H1 (cell line): ENCODE measurements around the gene ZC3H7B. TPM values are rescaled to one million over a fixed set of nuclear protein-coding genes. Genes with fewer than 3 reads are reported as not detected.

Experiments used
- CTCF ChIA-PET: fragments of 300-600 bp; sonication (Branson Sonifier 250); formaldehyde crosslinking; loops from one replicate; lab custom pipeline; 2021; ENCODE audit not compliant: partially characterized antibody; lab: Charles Lee
- POLR2A ChIA-PET: fragments of 300-600 bp; sonication (Branson Sonifier 250); formaldehyde crosslinking; loops from one replicate; lab custom pipeline; 2021; ENCODE audit warnings: inconsistent platforms; ENCODE audit not compliant: partially characterized antibody; lab: Charles Lee
- DNase-seq, 2 experiments: peaks; one replicate each; pipeline versions ENCODE4 v3.0.0 to v3.0.0-alpha.2; 2010 to 2022; ENCODE audit warnings: low spot score in 2 of 2, low read depth in 1 of 2, mixed read lengths in 1 of 2
- FAIRE-seq: peaks from 2 replicates; lab custom pipeline; 2011; peaks lifted over from hg19 to GRCh38; lab: Jason Lieb, UNC
- H2AFZ ChIP-seq: 2 replicates; pipeline ENCODE4 v1.8.1; 2012; ENCODE audit warnings: low read length, inconsistent platforms
- H2AK5ac ChIP-seq: 2 replicates; pipeline ENCODE4 v1.6.1; 2013; ENCODE audit warnings: low read depth, low read length
- H2BK120ac ChIP-seq: replicated peaks from 2 replicates; pipeline ENCODE3; 2013; ENCODE audit warnings: low read depth, low read length, inconsistent platforms
- H2BK12ac ChIP-seq: 2 replicates; pipeline ENCODE4 v1.6.1; 2013; ENCODE audit warnings: low read depth, low read length
- H2BK15ac ChIP-seq: 2 replicates; pipeline ENCODE4 v1.6.1; 2013; ENCODE audit warnings: low read length
- H2BK20ac ChIP-seq: 2 replicates; pipeline ENCODE4 v1.6.1; 2013; ENCODE audit warnings: low read length
- H2BK5ac ChIP-seq: 2 replicates; pipeline ENCODE4 v1.6.1; 2013; ENCODE audit warnings: low read depth, low read length
- H3K14ac ChIP-seq: 2 replicates; pipeline ENCODE4 v1.6.1; 2013; ENCODE audit warnings: inconsistent platforms; ENCODE audit not compliant: insufficient read length
- H3K18ac ChIP-seq: 2 replicates; pipeline ENCODE4 v1.6.1; 2013; ENCODE audit warnings: low read length; ENCODE audit errors: extremely low read depth
- H3K23ac ChIP-seq: 2 replicates; pipeline ENCODE4 v1.6.1; 2013; ENCODE audit warnings: inconsistent platforms; ENCODE audit not compliant: insufficient read length
- H3K23me2 ChIP-seq: 2 replicates; pipeline ENCODE4 v1.6.1; 2013; ENCODE audit warnings: low read depth, low read length
- H3K27ac ChIP-seq: 2 replicates; pipeline ENCODE4 v1.6.1; 2011; ENCODE audit warnings: low read depth, low read length, inconsistent platforms
- H3K27me3 ChIP-seq, 4 experiments: replicated peaks in 1 of 4; 1 replicate in 1 of 4; 2 replicates in 3 of 4; pipeline versions ENCODE4 v1.6.1 to v1.8.1; 2011 to 2013; ENCODE audit warnings: low read length in 3 of 4, mild to moderate bottlenecking in 3 of 4, inconsistent platforms in 2 of 4, mixed read lengths in 2 of 4, moderate library complexity in 1 of 4; ENCODE audit not compliant: control insufficient read depth in 3 of 4, insufficient read depth in 3 of 4; ENCODE audit errors: extremely low read depth in 1 of 4
- H3K36me3 ChIP-seq, 4 experiments: 2 replicates each; pipeline versions ENCODE4 v1.6.1 to v1.8.1; 2011 to 2013; ENCODE audit warnings: mild to moderate bottlenecking in 4 of 4, low read length in 3 of 4, moderate library complexity in 2 of 4, control low read depth in 1 of 4, inconsistent platforms in 1 of 4; ENCODE audit not compliant: insufficient read depth in 4 of 4, control insufficient read depth in 2 of 4
- H3K4ac ChIP-seq: replicated peaks from 2 replicates; pipeline ENCODE3; 2013; ENCODE audit warnings: low read length, low read depth, mixed read lengths, inconsistent platforms; ENCODE audit not compliant: insufficient read length
- H3K4me1 ChIP-seq, 4 experiments: replicated peaks in 1 of 4; 1 replicate in 1 of 4; 2 replicates in 3 of 4; pipeline versions ENCODE4 v1.6.1 to v1.8.1; 2011 to 2013; ENCODE audit warnings: low read length in 3 of 4, inconsistent platforms in 2 of 4, mixed read lengths in 1 of 4; ENCODE audit not compliant: insufficient read depth in 4 of 4, control insufficient read depth in 3 of 4
- H3K4me2 ChIP-seq, 2 experiments: 2 replicates each; pipeline versions ENCODE4 v1.6.1 to v1.8.1; 2011 to 2013; ENCODE audit warnings: low read depth in 2 of 2, low read length in 2 of 2, control low read depth in 1 of 2, inconsistent platforms in 1 of 2, mild to moderate bottlenecking in 1 of 2; ENCODE audit not compliant: insufficient read depth in 1 of 2
- H3K4me3 ChIP-seq, 4 experiments: fragments of 200-600, 300-600 bp in 1 of 4; sonication (generic), shearing (Covaris generic), sonication (Bioruptor Twin) in 1 of 4; 2 replicates each; pipeline versions ENCODE4 v1.5.1 to v1.8.1; 2011 to 2016; ENCODE audit warnings: low read length in 4 of 4, low read depth in 3 of 4, control low read depth in 2 of 4, inconsistent platforms in 2 of 4, mild to moderate bottlenecking in 2 of 4, mixed read lengths in 1 of 4, moderate library complexity in 1 of 4; ENCODE audit not compliant: insufficient read depth in 2 of 4; ENCODE audit errors: extremely low read depth in 1 of 4
- H3K56ac ChIP-seq: replicated peaks from 2 replicates; pipeline ENCODE3; 2013; ENCODE audit warnings: low read depth, mild to moderate bottlenecking, mixed read lengths, low read length, inconsistent platforms; ENCODE audit not compliant: insufficient read length
- H3K79me1 ChIP-seq: 2 replicates; pipeline ENCODE4 v1.6.1; 2013; ENCODE audit warnings: low read depth, low read length, control low read depth
- H3K79me2 ChIP-seq, 2 experiments: 2 replicates each; pipeline versions ENCODE4 v1.6.1 to v1.8.1; 2012 to 2013; ENCODE audit warnings: low read length in 2 of 2, mild to moderate bottlenecking in 2 of 2, inconsistent platforms in 1 of 2; ENCODE audit not compliant: insufficient read depth in 2 of 2, control insufficient read depth in 1 of 2
- H3K9ac ChIP-seq, 4 experiments: replicated peaks in 1 of 4; 1 replicate in 1 of 4; 2 replicates in 3 of 4; pipeline versions ENCODE4 v1.6.1 to v1.8.1; 2011 to 2013; ENCODE audit warnings: low read depth in 3 of 4, low read length in 3 of 4, control low read depth in 2 of 4, mild to moderate bottlenecking in 2 of 4, moderate library complexity in 2 of 4, inconsistent platforms in 1 of 4; ENCODE audit errors: extremely low read depth in 1 of 4
- H3K9me3 ChIP-seq, 2 experiments: 2 replicates each; pipeline versions ENCODE4 v1.6.1 to v1.8.1; 2012 to 2013; ENCODE audit warnings: mild to moderate bottlenecking in 2 of 2, moderate library complexity in 2 of 2, control low read depth in 1 of 2, inconsistent platforms in 1 of 2, low read depth in 1 of 2, low read length in 1 of 2, mixed read lengths in 1 of 2; ENCODE audit not compliant: insufficient read depth in 2 of 2
- H4K20me1 ChIP-seq, 2 experiments: replicated peaks in 1 of 2; 2 replicates each; pipeline versions ENCODE3 to v1.8.1; 2011 to 2013; ENCODE audit warnings: inconsistent platforms in 2 of 2, low read length in 2 of 2, mild to moderate bottlenecking in 1 of 2; ENCODE audit not compliant: insufficient read depth in 2 of 2, control insufficient read depth in 1 of 2
- H4K5ac ChIP-seq: 2 replicates; pipeline ENCODE4 v1.6.1; 2013; ENCODE audit warnings: low read length, low read depth, mixed read lengths, inconsistent platforms; ENCODE audit not compliant: insufficient read length
- H4K8ac ChIP-seq: 2 replicates; pipeline ENCODE4 v1.8.0; 2013; ENCODE audit warnings: mild to moderate bottlenecking, moderate library complexity, low read length, inconsistent platforms; ENCODE audit not compliant: insufficient read depth; ENCODE audit errors: extremely low read depth
- H4K91ac ChIP-seq: replicated peaks from 2 replicates; pipeline ENCODE3; 2013; ENCODE audit warnings: low read length, mixed read lengths, inconsistent platforms; ENCODE audit not compliant: insufficient read length
- ATF3 ChIP-seq: IDR thresholded peaks from 2 replicates; pipeline ENCODE4 v1.6.1; 2011; ENCODE audit warnings: low read depth, mild to moderate bottlenecking, low read length; ENCODE audit not compliant: insufficient read depth
- CTCF ChIP-seq, 3 experiments: IDR thresholded peaks; 1 replicate in 2 of 3; 2 replicates in 1 of 3; pipeline versions ENCODE4 v1.5.1 to v1.6.1; 2011; ENCODE audit warnings: low read length in 3 of 3, mild to moderate bottlenecking in 3 of 3, inconsistent platforms in 2 of 3, low read depth in 1 of 3, moderate library complexity in 1 of 3; ENCODE audit not compliant: insufficient read depth in 1 of 3; ENCODE audit errors: control extremely low read depth in 1 of 3
- HDAC2 ChIP-seq, 2 experiments: fragments of 300-600 bp in 1 of 2; sonication (generic) in 1 of 2; IDR thresholded peaks; 2 replicates each; pipeline ENCODE4 v1.6.1; 2011 to 2012; ENCODE audit warnings: low read depth in 2 of 2, low read length in 2 of 2, mild to moderate bottlenecking in 2 of 2, moderate library complexity in 2 of 2, borderline replicate concordance in 1 of 2, inconsistent platforms in 1 of 2
- RAD21 ChIP-seq, 2 experiments: IDR thresholded peaks in 1 of 2; conservative IDR thresholded peaks in 1 of 2; 2 replicates each; pipeline ENCODE4 v1.6.1; 2011; ENCODE audit warnings: low read depth in 2 of 2, low read length in 2 of 2, improper control_type of control experiment in 1 of 2, inconsistent platforms in 1 of 2, mild to moderate bottlenecking in 1 of 2, moderate library complexity in 1 of 2
- WGBS, 2 experiments: shearing (Covaris generic) in 1 of 2; methylation state at CpG; one replicate each; pipeline versions ENCODE4 v1.1.6 to v1.1.7; 2013 to 2015; ENCODE audit warnings: low lambda C conversion rate in 2 of 2, mixed read lengths in 2 of 2, inconsistent platforms in 1 of 2, low coverage in 1 of 2, missing lambda C conversion rate in 1 of 2; ENCODE audit not compliant: insufficient replicate concordance in 2 of 2, insufficient coverage in 1 of 2, insufficient read length in 1 of 2; ENCODE audit errors: extremely low coverage in 1 of 2, missing lambda C conversion rate in 1 of 2; 5-methylcytosine and 5-hydroxymethylcytosine counted together
- polyA plus RNA-seq, 7 experiments: library from polyadenylated mRNA; depleted of rRNA in 3 of 7; stranded (reverse) in 5 of 7; unstranded in 2 of 7; fragments of >200 nt in 5 of 7; fragments of 200-250 nt in 2 of 7; gene quantifications; 1 replicate in 5 of 7; 2 replicates in 1 of 7; 4 replicates in 1 of 7; pipeline versions ENCODE4 v1.2.1 to v1.2.3, GENCODE V29; 2011 to 2013; ENCODE audit warnings: missing spikeins in 2 of 7, mixed read lengths in 2 of 7
- total RNA-seq: library from RNA; stranded (reverse); fragmentation: NEBNext Ultra II Directional; extraction: Animal tissue kit (Norgen Biotek cat#: 25700); gene quantifications from 2 replicates; pipeline ENCODE4 v1.2.1, GENCODE V29; 2021

Gene ZC3H7B
- total and polyA plus RNA-seq, 2 of the 8 experiments (the other 6 are each of a cell fraction or from before 2014, with no cell fraction given), result 35.5 to 78.6 TPM

GRCh38 chr22:41341012-41341411 lies 39.7 kb downstream of the ZC3H7B start:
- TF ChIP-seq CTCF (IDR thresholded peaks at IDR 0.05; ENCODE audit: control extremely low read depth in 1 of 3, insufficient read depth in 1 of 3, low read depth in 1 of 3, low read length in 3 of 3), result peak in 2 of 3 experiments; percentile 14 to 16; a peak in 2 of 4 replicates
- TF ChIP-seq HDAC2 (IDR thresholded peaks at IDR 0.05; ENCODE audit: borderline replicate concordance in 1 of 2, low read depth in 2 of 2, low read length in 2 of 2), result no peak
- TF ChIP-seq ATF3, result no peak
- TF ChIP-seq RAD21 (IDR thresholded peaks at IDR 0.05 in 1 of 2, conservative IDR thresholded peaks at IDR 0.05 in 1 of 2; ENCODE audit: low read depth in 2 of 2, low read length in 2 of 2), result peak in 1 of 2 experiments; percentile 18; a peak in 1 of 4 replicates
- H3K27me3 ChIP-seq, result no peaks in the 10 kb centered on the region; a peak in 1 of 7 replicates
- H2BK20ac ChIP-seq, result no peak overlapping the region
- H2AK5ac ChIP-seq, result no peak overlapping the region
- no peaks in the 10 kb centered on the region for H3K4me1 ChIP-seq
- H3K23ac ChIP-seq, result no peak overlapping the region
- 94% methylated on average over 7 of the region's 8 CpGs; no CpG with 5 or more reads in 1 of the 2 experiments for WGBS, 2 experiments
- no peak overlapping the region for H2BK120ac ChIP-seq
- no peak overlapping the region for H3K14ac ChIP-seq
- no peak overlapping the region for H3K4ac ChIP-seq
- peaks cover 12 to 28% (median 22%) of the 10 kb centered on the region in 4 experiments; a peak in 7 of 8 replicates for H3K36me3 ChIP-seq
- H4K8ac ChIP-seq, result no peak overlapping the region
- no peak overlapping the region for H4K91ac ChIP-seq
- H3K18ac ChIP-seq, result no peak overlapping the region
- H3K79me2 ChIP-seq, result no peaks in the 10 kb centered on the region
- CTCF ChIA-PET, result no interaction called here
- no peak overlapping the region for H3K27ac ChIP-seq
- H2BK5ac ChIP-seq, result no peak overlapping the region
- H4K5ac ChIP-seq, result no peak overlapping the region
- no peak overlapping the region for H3K9ac ChIP-seq
- H3K56ac ChIP-seq, result no peak overlapping the region
- no peak overlapping the region for H3K4me2 ChIP-seq
- DNase-seq (no peak), FAIRE-seq (no peak)
- POLR2A ChIA-PET, result no interaction called here
- H2BK15ac ChIP-seq, result no peak overlapping the region
- H2BK12ac ChIP-seq, result no peak overlapping the region
- H3K23me2 ChIP-seq, result no peaks in the 10 kb centered on the region
- H3K9me3 ChIP-seq, result no peaks in the 10 kb centered on the region
- H4K20me1 ChIP-seq, result peaks cover 0 to 1% of the 10 kb centered on the region in 2 experiments
- no peak overlapping the region for H3K4me3 ChIP-seq
- H2AFZ ChIP-seq, result no peak overlapping the region
- no peaks in the 10 kb centered on the region for H3K79me1 ChIP-seq
